GM18499 (cell line): ENCODE measurements around the gene HES3.

Experiments used
- ATAC-seq: cut with Tn5 transposase; IDR thresholded peaks from one replicate; pipeline ENCODE4 v1.9.1; 2021; ENCODE audit warnings: moderate number of reproducible peaks; ENCODE audit not compliant: insufficient read depth, unreplicated experiment

Gene HES3

DNA sequence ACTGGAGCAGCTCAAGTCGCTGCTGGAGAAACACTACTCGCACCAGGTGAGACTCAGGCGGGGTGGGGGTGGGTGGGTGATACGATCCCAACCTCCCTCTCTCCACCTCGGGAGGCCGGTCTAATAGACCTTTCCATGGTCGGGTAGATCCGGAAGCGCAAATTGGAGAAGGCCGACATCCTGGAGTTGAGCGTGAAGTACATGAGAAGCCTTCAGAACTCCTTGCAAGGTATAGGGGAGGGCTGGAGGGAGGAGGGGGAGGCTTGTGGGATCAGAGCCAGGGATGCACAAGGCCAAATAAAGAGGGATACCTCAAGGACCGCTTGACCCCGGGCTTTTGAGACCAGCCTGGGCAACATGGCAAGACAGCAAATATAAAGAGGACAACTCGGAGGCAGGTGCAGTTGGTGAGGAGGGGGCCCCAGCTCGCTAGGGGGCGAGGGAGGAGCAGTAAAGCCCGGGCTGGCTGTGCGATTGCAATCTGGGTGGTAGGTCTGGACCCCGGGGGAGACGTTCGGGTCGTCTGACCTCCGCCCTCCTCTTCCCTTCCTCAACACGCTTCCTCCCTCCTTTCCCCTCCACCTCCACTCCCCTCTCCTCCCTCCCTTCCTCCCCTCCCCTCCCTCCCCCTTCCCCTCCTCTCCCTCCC, 546 bp downstream of the HES3 start:
- ATAC-seq, result no peak

DNA sequence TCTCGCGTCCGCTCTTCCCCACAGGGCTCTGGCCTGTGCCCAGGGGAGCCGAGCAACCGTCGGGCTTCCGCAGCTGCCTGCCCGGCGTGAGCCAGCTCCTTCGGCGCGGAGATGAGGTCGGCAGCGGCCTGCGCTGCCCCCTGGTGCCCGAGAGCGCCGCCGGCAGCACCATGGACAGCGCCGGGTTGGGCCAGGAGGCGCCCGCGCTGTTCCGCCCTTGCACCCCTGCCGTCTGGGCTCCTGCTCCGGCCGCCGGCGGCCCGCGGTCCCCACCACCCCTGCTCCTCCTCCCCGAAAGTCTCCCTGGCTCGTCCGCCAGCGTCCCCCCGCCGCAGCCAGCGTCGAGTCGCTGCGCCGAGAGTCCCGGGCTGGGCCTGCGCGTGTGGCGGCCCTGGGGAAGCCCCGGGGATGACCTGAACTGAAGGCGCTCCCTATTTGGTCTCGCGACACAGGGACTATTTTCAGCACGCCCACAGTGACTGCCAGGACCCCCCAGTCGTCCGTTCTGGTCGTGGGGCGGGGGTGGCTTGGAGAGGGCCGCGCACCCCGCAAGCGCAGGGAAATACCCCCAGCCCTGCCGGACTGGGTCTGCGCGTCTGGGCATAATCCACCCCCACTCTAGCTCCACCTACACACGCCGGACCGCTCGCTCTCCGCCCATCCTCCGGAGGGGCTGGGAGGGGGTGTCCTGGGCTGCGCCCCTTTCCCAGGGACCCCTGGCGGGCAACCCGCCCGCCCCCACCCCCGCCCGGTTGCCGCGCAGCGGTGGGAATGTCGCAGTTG, 1.3 kb downstream of the HES3 start:
- ATAC-seq, result no peak

DNA sequence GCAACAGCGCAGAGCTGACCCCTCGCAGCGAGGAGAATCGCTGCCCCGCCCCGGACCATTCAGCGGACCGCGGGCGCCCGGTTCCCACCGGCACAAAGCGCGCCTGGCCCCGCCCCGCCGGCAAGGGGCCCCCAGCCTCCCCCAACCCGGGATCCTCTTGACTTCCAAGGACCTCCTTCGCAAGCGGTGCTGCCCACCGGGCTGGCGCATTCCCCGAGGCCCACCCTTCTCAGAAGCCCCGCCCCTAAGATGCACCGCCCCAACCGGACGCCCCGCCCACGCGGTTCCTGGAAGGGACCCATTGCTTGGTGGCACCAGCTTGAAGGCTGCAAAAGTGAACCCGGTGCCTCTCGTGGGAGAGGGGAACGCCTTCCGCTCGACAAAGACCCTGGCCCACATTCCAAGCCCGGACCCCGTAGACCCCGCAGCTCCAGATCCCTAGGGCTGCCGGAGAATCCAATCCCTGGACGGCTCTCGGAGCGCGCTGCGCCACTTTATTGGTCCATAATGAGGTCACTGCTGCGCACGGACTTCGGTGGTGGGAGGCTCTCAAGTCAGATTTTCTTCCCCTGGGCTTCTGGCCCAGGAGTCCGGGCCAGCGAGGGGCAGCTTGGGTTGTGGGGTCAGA, 2.0 kb downstream of the HES3 start:
- ATAC-seq, result no peak

DNA sequence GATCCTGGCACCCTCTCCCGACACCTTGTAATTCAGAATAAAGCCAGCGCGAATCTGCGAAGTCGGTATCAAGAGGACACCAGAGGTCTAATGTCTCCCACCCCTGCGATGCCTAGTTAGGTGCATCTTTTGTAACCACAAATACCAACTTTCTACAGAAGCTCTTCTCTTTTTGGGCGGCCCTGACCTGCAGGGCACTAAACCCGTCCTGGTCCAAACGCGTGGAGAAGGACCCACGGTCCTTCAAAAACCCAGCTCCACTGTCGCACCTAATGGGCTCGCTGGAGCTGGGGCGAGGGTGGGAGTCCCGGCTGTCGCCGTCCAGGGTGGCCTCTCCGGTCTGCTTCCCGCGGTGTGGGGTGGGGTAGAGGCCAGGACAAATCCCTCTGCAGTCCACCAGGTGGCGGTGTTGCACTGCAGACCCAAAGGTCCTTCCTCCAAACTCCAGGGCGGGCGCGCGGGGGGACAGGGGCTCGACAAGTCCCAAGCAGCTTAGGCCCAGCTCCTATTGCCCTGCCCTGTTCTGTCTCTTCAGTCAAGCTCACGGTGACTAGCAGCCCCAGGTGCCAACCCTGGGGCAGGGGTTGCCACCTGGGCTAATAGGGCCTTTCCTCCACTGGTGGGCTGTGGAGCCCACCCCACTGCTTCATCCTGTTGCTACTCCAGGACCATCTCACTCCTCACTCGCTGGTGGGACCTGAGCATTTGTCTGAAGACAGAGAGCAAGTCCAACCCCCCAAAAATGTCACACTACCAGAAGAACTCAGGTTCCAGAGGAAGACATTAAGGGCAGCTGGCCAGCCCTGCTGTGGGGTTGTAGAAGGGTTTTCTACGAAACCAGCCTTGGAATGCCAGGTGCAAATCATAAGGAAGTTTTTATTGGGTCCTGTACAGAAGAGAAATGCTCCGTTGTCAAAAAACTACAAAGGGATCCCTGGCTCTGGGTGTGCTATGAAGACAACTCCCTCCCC, 2.8 kb downstream of the HES3 start:
- no peak for ATAC-seq

DNA sequence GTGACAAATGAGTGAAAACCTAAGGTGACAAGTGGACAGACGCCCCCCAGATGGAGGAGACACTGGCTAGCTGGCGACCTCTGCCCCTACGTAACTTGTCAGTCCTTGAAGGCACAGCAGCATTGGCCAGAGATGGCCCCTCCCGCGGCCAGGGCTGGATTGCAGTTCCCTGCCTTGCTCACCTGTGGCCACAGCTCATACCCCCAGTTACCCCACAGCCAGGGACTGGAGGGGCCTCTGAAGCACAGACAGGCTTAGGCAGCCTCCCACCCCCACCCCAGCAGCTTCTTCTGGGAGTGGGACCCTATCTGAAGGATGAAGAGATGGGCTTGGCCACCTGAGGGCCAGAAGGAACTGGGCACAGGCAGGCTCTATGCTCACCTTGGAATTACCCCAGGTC, 3.7 kb downstream of the HES3 start:
- ATAC-seq, result no peak

DNA sequence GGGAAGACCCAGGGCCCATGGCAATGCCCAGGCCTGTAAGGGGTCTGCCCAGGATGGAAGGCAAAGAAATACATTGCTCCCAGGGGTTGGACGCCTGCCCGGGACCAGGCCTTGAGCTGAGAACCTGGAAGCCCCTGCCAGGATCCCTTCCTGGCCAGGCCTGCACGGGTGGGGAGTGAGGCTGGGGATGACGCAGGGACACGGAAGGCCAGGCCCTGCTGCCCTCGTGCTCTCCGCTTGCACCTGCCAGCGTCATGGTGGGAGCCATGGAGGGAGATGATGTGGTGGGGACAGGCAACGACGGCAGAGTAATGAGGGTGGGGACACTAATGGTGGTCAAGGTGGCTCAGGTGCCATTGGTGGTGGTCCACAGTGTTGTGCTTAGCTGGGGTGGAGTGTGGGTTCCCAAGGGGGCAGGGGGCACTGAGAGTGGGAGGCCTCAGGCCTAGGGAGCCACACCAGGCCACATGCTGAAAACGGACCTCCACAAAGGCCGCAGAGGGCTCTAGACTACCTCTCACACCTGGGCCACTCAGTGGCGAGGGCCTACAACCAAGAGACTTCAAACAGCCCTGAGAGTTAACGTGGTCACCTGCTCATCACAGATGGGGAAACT, 4.3 kb downstream of the HES3 start:
- no peak for ATAC-seq

DNA sequence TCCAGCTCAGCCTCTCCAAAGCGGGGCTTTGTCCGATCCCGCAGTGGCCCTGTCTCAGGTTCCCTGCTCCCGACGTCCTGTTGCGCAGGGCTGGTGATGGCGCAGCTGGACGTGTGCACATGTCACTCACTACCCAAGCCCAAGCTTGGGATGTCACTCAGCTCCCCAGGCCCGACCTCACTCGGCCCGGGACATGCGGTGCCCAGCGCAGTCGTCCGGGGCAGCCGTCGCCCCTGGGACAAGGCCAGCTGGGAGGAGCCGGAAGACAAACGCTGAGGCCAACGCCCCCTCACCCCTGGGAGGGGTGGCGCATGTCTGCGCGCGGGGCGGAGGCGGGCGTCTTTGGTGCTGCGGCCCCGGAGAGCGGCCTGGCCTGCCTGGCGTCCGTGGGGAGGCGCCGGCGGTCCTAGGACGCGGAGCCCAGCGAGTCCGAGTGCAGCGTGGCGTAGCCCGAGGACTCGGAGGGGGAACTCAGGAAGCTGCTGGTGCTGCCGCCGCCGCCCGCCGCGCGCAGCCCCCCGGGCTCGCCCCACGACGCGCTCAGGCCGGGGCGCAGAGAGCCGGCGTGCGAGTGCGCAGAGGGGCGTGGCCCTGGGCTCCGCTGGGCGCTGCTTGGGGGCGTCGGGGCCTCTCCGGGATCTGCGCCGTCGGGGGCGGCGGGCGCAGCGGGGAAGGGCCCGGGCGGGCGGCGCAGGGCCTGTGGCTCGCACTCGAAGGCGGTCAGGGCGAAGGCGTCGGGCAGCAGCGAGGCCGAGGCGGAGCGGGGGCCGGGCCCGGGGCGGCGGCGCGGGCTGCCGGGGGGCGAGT, 5.2 kb downstream of the HES3 start:
- no peak for ATAC-seq

DNA sequence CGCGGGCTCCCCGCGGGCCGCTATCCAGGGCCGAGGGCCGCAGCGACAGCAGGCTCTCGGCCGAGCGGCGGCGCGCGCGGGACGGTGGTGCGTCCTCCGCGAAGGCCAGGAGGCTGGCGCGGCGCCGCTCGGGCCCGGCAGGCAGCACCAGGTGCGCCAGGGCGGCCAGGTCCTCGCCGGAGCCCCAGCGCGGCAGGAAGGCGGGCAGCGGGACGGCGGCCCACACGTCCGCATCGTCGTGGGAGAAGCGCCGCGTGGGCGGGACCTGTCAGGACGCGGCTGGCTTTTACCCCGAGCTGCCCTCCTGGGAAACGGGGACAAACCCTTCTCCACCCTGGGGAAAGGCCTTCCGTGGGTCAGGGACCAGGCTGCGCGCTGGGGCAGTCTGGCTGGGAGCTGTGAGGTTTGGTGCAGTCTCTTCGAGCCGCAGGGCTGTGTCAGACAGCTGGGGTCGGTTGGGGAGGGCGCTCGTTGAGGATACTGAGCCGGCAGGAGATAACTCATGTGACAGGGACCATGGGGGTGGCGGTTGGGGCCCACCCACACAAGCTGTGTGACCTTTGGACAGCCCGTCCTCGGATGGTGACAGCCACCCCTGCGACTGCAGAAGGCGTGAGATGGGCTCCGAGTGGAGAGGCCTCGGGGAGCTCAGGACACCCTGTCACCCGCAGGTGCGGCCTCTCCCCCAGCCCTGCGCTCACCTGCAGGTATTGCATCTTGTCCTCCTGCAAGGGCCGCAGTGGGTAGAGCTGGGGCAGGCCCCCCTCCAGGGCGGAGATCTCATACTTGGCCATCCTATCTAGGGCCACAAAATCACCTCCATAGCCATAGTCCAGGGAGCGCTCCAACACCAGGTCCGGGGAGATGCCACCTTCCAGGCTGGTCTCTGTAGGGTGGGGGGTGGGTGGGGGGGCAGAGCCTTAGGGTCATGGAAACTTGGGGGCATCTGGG, 6.0 kb downstream of the HES3 start:
- no peak for ATAC-seq

DNA sequence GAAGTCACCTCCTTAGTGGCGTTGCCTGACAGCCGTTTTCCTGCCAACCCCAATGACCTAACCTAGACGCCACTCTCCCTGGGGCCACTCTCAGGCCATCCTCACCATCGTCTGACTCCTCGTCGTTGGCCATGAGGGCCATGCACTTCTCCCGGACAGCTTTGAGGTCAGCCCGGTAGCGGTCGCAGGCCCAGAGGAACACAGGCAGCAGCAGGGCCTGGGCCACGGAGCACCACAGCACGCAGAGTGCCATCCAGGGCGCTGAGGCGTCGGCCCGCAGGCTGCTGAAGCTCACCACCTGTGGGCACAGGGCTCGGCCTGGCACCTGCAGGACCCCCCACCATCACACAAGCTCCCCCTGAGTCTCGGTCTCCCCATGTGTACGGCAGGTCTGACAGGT, 7.3 kb downstream of the HES3 start:
- no peak for ATAC-seq

DNA sequence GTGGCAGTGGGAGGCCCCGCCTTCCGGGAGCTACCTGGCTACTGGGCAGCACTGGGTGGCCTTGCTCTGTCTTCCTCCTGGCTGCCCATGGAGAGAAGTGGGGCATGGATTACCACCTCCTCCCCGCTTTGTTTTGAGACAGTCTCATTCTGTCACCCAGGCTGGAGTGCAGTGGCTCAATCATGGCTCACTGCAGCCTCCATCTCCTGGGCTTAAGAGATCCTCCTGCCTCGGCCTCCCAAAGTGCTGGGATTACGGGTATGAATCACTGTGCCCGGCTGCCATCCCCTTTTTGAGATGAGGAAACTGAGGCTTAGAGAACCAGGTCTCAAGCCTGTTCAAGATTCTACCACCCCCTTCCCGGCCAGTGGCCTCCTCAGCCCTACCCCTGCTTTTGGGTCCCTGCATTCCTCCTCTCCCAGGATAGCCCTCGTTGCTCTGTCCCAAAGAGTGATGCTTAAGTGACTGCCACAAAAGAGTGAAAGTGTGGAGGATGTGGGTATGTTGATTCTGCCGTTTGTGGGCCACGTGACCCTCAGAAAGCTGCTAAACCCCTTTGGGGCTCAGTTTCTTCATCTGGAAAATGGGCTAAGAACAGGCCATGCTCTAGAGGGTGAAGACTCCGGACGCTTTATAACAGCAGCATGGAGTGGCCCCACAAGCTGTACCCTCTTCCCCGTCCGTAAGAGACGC, 7.8 kb downstream of the HES3 start:
- ATAC-seq, result no peak

DNA sequence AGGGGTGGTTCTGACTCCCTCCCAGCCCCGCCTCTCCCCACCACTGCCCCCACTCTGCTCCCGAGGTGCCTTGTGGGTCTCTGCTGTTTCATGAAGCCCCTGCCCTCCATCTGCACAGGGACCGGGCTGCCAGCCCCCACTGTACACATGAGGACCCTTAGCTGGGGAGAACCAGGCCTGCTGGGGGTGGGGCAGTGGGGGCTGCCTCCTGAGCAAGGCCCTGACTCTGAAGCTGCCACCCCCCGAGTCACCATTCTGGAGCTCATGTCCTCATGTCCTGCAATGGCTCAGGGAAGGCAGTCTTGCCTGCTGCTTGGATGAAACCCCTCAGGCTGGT, 8.4 kb downstream of the HES3 start:
- ATAC-seq, result no peak

DNA sequence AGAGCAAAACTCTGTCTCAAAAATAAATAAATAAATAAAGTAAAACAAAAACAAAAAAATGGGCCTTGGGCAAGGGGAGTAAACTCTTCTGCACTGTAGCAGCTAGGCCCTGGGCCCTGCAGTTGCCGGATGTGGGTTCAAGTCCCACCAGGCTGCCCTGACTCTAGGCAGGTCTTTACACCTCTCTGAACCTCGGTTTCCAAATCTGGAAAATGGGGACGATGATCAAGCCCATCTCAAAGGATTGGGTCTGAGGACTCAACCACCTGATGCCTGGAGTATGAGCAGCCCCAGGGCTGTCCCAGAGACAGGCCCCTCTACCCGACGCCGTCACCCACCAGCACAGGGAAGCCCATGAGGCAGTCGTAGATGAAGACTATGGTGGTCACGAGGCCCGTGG, 9.4 kb downstream of the HES3 start:
- no peak for ATAC-seq

DNA sequence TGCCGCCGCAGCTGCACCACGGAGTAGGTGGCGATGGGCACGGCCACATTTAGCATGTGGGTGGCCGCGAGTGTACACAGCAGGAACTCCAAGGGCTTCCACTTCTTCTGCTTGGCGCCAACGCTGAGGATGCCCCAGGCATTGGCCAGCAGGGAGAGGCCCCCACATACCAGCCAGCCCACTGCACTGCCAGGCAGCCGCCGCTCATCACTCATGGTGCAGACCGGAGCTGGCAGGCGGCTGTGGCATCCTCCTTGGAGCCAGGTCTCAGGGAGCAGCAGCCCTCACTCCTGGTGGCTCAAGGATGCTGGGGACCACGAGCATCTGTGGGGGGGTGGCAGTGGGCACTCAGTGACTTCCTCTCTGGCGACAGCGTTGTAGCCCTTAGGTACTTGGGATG, 10.7 kb downstream of the HES3 start:
- no peak for ATAC-seq

DNA sequence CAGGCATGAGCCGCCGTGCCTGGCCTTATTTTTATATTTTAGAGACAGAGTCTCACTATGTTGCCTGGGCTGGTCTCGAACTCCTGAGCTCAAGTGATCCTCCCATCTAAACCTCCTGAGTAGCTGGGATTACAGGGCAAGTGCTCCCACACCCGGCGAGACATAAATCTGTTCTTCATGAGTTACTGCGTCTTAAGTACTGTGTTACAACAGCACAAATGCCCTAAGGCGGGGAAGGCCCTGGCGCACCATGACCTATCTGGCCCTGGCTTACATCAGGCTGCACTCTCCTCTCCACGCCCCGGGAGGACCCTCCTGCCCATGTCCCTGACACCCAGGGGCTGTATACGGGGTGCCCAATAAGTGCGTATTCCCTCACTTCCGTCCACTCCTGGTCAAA, 12.7 kb downstream of the HES3 start:
- no peak for ATAC-seq

DNA sequence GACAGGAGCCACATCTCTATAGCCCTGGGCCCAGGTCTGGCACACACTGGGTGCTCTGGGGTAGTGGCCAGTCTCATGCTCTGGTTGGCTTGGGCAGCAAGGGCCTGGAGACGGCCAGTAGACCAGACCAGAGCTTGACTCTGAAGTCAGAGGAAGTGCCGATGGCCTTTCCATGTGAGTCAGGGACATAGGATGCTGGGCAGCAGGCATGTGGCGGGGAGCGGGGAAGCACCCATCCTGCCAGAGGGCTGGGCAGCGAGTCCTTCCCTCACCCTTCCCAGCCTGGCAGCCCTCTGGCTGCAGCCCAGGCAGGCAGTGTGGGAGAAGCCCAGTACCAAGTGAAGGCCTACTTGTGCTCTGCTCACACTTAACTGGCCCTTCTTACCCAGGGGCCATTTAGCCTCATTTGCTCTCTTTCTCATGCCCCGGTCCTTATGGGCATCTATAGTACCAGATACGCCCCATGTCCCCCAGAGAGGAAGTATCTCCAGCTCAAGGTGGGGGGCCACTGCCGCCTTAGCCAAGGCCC, 13.6 kb downstream of the HES3 start:
- no peak for ATAC-seq

DNA sequence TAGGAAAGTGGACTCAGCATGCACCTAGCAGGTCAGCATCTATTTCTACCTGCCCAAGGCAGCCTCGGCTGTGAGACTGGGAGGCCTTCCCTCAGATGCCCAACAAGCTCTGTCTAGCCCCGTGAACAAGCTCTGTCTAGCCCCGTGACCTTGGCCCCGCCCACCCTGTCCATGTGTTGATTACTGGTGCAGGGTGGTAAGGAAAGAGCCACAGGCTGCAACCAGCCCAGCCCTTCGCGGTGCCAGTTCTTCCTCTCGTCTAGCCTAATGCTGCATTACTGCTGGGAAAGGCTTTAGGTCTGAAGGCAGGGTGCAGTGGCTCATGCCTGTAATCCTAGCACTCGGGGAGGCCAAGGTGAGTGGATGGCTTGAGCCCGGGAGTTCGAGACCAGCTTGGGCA, 14.7 kb downstream of the HES3 start:
- no peak for ATAC-seq

DNA sequence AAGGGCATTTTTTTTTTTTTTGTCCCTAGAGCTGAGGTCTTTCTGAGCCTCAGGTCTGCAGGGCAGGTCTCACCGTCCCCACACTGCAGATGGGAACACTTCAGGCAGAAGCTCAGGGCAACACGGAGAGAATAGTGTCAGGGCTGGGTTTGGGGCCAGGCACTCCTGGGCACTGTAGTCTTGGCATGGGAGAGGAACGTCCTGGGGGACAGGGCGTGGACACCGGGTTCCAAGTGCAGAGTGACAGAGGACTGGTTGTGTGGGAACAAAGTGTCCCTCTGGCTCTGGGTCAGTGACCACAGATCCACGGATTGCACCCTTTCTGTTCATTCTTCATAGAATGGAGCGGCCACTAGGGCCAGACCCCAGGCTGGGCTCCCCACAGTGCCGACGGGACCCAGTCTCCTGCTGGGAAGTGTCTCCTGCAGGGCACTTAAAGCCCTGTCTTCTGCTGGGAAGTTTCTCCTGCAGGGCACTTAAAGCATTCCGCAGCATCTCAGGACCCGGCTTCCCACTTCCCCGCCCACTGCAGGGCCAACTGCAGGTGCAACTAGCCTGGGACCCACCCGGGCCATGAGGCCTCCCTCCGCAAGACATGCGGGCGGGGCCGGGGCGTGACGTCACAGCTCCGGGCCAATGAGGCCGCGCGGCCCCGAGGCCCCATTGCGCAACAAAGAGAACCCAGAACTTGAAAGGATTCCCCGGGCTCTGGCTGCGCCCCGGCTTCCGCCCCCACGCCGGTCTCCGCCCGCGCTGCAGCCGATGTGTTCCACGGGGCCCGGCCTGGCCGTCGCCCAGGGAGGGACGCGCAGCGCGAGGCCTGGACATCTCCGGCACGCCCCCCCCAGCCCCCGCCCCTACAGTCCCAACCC, 15.7 kb downstream of the HES3 start:
- ATAC-seq, result no peak
